GM23338 (cell line): ENCODE data around the gene STK39.

Experiments
- EZH2 ChIP-seq: fragments of 200-600 bp; sonication (generic); IDR thresholded peaks from one replicate; pipeline ENCODE4 v1.8.0; 2017; ENCODE audit warnings: antibody characterized with exemption, mild to moderate bottlenecking, low read depth; ENCODE audit not compliant: unreplicated experiment
- EZH2phosphoT487 ChIP-seq: fragments of 200-600 bp; sonication (generic); IDR thresholded peaks from one replicate; pipeline ENCODE4 v1.8.1; 2018; ENCODE audit warnings: antibody characterized with exemption; ENCODE audit not compliant: unreplicated experiment
- JUNB ChIP-seq: IDR thresholded peaks from one replicate; pipeline ENCODE4 v1.6.1; 2016; ENCODE audit warnings: antibody characterized with exemption; ENCODE audit not compliant: unreplicated experiment
- POLR2AphosphoS5 ChIP-seq: IDR thresholded peaks from 2 replicates; pipeline ENCODE4 v1.6.1; 2016; ENCODE audit warnings: antibody characterized with exemption, low read depth
- STAT1 ChIP-seq: IDR thresholded peaks from one replicate; pipeline ENCODE4 v1.6.1; 2016; ENCODE audit warnings: antibody characterized with exemption; ENCODE audit not compliant: unreplicated experiment
- TF ChIP-seq, protein P1 (sequence below), 2 experiments: fragments of 200-600 bp in 1 of 2; sonication (generic) in 1 of 2; conservative IDR thresholded peaks; 2 replicates each; pipeline versions ENCODE4 v1.5.1 to v1.6.1; 2016 to 2017; ENCODE audit warnings: antibody characterized with exemption in 2 of 2, low read depth in 2 of 2, mild to moderate bottlenecking in 2 of 2, moderate library complexity in 1 of 2
- TF ChIP-seq, protein P2 (sequence below): IDR thresholded peaks from one replicate; pipeline ENCODE4 v1.6.1; 2018; ENCODE audit warnings: antibody characterized with exemption; ENCODE audit not compliant: unreplicated experiment
- TF ChIP-seq, protein P3 (sequence below): fragments of 250-450 bp; sonication (Bioruptor Pico); IDR thresholded peaks from 2 replicates; pipeline ENCODE4 v1.5.0; 2020; ENCODE audit warnings: mild to moderate bottlenecking, moderate library complexity
- TF ChIP-seq, protein P4 (sequence below): IDR thresholded peaks from 2 replicates; pipeline ENCODE4 v1.6.1; 2016; ENCODE audit warnings: antibody characterized with exemption

DNA sequence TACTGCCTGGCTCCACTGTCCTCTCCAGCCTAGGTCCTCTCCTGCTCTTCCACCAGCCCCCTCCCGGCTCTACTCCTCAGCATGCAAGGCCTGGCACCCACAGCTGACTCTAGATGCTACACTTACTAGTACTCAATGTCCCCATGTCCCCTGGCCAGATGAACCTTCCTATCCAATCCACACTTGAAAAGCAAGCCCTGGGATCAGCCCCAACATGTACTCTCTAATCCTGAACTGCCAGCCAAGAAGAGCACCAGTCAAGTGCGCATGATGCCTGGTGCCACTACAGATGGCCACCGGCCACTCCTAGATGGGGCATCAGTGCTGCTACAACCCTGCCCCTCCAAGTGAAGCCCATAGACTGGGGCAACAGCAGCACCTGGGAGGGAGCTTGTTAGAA, 168.2 kb downstream of the STK39 start:
- TF ChIP-seq EZH2phosphoT487 (no peak), EZH2 (no peak), POLR2AphosphoS5 (no peak), STAT1 (no peak), JUNB (no peak)
- TF ChIP-seq, protein P1, sequence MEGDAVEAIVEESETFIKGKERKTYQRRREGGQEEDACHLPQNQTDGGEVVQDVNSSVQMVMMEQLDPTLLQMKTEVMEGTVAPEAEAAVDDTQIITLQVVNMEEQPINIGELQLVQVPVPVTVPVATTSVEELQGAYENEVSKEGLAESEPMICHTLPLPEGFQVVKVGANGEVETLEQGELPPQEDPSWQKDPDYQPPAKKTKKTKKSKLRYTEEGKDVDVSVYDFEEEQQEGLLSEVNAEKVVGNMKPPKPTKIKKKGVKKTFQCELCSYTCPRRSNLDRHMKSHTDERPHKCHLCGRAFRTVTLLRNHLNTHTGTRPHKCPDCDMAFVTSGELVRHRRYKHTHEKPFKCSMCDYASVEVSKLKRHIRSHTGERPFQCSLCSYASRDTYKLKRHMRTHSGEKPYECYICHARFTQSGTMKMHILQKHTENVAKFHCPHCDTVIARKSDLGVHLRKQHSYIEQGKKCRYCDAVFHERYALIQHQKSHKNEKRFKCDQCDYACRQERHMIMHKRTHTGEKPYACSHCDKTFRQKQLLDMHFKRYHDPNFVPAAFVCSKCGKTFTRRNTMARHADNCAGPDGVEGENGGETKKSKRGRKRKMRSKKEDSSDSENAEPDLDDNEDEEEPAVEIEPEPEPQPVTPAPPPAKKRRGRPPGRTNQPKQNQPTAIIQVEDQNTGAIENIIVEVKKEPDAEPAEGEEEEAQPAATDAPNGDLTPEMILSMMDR (conservative IDR thresholded peaks at IDR 0.05; ENCODE audit: low read depth in 2 of 2), result no peak
- TF ChIP-seq, protein P2, sequence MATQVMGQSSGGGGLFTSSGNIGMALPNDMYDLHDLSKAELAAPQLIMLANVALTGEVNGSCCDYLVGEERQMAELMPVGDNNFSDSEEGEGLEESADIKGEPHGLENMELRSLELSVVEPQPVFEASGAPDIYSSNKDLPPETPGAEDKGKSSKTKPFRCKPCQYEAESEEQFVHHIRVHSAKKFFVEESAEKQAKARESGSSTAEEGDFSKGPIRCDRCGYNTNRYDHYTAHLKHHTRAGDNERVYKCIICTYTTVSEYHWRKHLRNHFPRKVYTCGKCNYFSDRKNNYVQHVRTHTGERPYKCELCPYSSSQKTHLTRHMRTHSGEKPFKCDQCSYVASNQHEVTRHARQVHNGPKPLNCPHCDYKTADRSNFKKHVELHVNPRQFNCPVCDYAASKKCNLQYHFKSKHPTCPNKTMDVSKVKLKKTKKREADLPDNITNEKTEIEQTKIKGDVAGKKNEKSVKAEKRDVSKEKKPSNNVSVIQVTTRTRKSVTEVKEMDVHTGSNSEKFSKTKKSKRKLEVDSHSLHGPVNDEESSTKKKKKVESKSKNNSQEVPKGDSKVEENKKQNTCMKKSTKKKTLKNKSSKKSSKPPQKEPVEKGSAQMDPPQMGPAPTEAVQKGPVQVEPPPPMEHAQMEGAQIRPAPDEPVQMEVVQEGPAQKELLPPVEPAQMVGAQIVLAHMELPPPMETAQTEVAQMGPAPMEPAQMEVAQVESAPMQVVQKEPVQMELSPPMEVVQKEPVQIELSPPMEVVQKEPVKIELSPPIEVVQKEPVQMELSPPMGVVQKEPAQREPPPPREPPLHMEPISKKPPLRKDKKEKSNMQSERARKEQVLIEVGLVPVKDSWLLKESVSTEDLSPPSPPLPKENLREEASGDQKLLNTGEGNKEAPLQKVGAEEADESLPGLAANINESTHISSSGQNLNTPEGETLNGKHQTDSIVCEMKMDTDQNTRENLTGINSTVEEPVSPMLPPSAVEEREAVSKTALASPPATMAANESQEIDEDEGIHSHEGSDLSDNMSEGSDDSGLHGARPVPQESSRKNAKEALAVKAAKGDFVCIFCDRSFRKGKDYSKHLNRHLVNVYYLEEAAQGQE, result no peak
- TF ChIP-seq, protein P3, sequence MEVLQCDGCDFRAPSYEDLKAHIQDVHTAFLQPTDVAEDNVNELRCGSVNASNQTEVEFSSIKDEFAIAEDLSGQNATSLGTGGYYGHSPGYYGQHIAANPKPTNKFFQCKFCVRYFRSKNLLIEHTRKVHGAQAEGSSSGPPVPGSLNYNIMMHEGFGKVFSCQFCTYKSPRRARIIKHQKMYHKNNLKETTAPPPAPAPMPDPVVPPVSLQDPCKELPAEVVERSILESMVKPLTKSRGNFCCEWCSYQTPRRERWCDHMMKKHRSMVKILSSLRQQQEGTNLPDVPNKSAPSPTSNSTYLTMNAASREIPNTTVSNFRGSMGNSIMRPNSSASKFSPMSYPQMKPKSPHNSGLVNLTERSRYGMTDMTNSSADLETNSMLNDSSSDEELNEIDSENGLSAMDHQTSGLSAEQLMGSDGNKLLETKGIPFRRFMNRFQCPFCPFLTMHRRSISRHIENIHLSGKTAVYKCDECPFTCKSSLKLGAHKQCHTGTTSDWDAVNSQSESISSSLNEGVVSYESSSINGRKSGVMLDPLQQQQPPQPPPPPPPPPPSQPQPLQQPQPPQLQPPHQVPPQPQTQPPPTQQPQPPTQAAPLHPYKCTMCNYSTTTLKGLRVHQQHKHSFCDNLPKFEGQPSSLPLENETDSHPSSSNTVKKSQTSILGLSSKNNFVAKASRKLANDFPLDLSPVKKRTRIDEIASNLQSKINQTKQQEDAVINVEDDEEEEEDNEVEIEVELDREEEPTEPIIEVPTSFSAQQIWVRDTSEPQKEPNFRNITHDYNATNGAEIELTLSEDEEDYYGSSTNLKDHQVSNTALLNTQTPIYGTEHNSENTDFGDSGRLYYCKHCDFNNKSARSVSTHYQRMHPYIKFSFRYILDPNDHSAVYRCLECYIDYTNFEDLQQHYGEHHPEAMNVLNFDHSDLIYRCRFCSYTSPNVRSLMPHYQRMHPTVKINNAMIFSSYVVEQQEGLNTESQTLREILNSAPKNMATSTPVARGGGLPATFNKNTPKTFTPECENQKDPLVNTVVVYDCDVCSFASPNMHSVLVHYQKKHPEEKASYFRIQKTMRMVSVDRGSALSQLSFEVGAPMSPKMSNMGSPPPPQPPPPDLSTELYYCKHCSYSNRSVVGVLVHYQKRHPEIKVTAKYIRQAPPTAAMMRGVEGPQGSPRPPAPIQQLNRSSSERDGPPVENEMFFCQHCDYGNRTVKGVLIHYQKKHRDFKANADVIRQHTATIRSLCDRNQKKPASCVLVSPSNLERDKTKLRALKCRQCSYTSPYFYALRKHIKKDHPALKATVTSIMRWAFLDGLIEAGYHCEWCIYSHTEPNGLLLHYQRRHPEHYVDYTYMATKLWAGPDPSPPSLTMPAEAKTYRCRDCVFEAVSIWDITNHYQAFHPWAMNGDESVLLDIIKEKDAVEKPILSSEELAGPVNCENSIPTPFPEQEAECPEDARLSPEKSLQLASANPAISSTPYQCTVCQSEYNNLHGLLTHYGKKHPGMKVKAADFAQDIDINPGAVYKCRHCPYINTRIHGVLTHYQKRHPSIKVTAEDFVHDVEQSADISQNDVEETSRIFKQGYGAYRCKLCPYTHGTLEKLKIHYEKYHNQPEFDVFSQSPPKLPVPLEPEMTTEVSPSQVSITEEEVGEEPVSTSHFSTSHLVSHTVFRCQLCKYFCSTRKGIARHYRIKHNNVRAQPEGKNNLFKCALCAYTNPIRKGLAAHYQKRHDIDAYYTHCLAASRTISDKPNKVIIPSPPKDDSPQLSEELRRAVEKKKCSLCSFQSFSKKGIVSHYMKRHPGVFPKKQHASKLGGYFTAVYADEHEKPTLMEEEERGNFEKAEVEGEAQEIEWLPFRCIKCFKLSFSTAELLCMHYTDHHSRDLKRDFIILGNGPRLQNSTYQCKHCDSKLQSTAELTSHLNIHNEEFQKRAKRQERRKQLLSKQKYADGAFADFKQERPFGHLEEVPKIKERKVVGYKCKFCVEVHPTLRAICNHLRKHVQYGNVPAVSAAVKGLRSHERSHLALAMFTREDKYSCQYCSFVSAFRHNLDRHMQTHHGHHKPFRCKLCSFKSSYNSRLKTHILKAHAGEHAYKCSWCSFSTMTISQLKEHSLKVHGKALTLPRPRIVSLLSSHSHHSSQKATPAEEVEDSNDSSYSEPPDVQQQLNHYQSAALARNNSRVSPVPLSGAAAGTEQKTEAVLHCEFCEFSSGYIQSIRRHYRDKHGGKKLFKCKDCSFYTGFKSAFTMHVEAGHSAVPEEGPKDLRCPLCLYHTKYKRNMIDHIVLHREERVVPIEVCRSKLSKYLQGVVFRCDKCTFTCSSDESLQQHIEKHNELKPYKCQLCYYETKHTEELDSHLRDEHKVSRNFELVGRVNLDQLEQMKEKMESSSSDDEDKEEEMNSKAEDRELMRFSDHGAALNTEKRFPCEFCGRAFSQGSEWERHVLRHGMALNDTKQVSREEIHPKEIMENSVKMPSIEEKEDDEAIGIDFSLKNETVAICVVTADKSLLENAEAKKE (CRISPR knock-in tag), result no peak
- TF ChIP-seq, protein P4, sequence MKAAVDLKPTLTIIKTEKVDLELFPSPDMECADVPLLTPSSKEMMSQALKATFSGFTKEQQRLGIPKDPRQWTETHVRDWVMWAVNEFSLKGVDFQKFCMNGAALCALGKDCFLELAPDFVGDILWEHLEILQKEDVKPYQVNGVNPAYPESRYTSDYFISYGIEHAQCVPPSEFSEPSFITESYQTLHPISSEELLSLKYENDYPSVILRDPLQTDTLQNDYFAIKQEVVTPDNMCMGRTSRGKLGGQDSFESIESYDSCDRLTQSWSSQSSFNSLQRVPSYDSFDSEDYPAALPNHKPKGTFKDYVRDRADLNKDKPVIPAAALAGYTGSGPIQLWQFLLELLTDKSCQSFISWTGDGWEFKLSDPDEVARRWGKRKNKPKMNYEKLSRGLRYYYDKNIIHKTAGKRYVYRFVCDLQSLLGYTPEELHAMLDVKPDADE, result no peak
